AG10803 (cell line): ENCODE results near the gene FSTL4.

Experiments used
- DNase-seq: peaks from one replicate; pipeline ENCODE4 v3.0.0; 2010; ENCODE audit warnings: low read depth
- H3K4me3 ChIP-seq: 2 replicates; pipeline ENCODE4 v1.5.1; 2011; ENCODE audit warnings: mild to moderate bottlenecking, low read length, control low read depth
- TF ChIP-seq, protein P1 (sequence below): conservative IDR thresholded peaks from 2 replicates; pipeline ENCODE4 v1.5.1; 2011; ENCODE audit warnings: mild to moderate bottlenecking, low read length, control low read depth, inconsistent platforms

The FSTL4 gene

DNA sequence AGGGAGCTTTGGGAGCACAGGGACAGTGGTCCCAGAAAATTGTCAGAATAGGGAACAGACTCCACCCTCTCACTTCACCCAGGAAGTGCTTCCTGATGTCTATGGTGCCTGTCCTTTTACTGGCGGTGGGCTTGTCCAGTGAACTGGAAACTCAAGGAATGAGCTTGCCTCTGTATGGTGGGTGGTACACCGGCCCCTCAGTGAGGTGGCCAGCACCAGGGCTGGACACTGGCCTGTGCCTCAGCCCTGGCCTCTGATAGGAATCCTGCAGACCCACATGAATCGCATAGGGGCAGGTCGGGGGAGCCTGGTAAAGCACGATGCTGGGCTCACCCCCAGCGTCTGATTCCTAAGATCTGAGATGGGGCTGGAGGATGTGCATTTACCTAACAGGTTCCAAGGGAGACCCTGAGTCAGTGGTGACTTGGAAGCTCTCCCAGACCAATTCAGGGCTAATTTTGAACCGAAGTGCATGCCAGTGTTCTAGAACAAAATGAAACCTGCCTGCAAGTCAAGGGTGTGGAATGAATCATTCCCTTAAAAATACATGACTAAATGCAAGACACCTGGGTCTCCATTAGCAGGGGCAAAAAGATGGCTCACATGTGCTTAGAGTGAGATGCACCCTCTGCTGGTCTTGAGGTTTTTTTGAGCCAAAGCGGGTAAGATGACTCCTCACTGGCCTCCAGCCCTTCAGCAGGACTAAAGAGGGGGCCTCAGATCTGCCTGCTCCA is 382.2 kb downstream of the FSTL4 start:
- TF ChIP-seq, protein P1, sequence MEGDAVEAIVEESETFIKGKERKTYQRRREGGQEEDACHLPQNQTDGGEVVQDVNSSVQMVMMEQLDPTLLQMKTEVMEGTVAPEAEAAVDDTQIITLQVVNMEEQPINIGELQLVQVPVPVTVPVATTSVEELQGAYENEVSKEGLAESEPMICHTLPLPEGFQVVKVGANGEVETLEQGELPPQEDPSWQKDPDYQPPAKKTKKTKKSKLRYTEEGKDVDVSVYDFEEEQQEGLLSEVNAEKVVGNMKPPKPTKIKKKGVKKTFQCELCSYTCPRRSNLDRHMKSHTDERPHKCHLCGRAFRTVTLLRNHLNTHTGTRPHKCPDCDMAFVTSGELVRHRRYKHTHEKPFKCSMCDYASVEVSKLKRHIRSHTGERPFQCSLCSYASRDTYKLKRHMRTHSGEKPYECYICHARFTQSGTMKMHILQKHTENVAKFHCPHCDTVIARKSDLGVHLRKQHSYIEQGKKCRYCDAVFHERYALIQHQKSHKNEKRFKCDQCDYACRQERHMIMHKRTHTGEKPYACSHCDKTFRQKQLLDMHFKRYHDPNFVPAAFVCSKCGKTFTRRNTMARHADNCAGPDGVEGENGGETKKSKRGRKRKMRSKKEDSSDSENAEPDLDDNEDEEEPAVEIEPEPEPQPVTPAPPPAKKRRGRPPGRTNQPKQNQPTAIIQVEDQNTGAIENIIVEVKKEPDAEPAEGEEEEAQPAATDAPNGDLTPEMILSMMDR, result no peak
- DNase-seq, result no peak

DNA sequence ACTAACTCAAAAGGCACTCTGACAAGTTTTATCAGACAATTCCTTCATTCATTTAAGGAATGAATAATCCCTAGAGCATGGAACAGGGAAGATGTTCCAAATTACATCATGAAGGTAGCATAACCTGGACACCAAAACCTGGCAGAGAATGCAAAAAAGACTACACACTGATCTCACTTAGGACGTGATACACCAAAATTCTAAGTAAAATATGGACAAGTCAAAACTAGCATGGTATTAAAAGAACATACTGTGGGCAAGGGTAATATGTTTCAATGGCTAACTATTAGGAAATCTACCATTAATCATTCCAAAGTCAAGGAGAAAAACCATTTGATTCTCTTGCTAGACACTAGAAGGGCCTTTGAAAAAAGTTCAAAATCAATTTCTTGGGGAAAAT is 384.0 kb downstream of the FSTL4 start:
- no peak overlapping the region for H3K4me3 ChIP-seq
- TF ChIP-seq, protein P1, result no peak
- DNase-seq, result no peak

More for the DNA sequence above, 382.2 kb downstream of the FSTL4 start:
- H3K4me3 ChIP-seq, result no peak overlapping the region

DNA sequence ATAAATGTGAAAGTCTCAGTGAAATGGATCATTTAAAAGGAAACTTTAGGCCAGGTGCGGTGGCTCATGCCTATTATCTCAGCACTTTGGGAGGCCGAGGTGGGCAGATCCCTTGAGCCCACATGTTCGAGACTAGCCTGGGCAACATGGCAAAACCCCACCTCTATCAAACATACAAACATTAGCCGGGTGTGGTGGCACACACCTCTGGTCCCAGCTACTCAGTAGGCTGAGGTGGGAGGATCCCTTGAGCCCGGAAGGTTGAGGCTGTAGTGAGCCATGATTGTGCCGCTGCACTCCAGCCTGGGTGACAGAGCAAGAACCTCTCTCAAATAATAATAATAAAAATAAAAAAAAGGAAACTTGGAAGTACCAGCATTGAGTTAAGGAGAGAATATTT is 384.4 kb downstream of the FSTL4 start:
- no peak for DNase-seq
- H3K4me3 ChIP-seq, result no peak overlapping the region
- TF ChIP-seq, protein P1, result no peak

DNA sequence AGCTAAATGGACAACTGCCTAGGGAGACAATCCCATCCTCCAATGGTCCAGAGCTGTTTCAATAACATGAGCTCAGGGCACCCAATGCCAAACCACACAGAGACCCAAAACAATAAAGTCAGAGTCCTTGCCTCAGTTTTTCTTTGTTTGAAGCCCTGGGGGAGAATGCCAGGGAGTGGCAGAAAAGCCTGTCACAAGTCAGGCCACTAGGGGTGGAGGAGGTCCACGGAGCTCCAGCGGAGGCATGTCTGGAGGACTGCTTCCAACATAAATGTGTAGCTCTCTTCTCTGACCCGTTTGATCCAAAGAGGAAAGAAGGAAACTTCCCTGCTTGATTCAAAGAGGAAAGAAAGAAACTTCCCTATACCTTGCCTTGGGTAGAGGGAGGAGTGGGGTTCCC is 385.3 kb downstream of the FSTL4 start:
- DNase-seq, result no peak
- TF ChIP-seq, protein P1, result no peak
- H3K4me3 ChIP-seq, result no peak overlapping the region

DNA sequence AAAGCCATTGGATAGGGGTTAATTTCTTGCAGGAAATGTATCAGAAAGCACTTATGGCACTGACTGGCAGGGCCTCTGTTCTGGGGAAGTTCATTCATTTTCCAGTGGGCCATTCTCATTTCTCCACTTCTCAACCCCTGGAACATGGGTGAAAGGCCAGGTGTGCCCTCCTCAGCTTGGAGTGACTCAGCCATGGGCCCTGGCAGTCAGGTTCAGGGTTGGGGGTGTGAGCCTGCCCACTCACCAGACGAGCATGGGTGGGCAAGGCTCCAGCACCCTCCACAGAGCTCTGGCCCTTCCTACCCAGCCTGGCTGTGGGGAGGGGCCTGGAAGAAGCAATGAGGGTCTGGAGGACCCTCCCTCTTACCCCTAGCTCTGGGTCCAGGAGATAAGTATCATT is 386.2 kb downstream of the FSTL4 start:
- TF ChIP-seq, protein P1, result no peak
- no peak for DNase-seq
- no peak overlapping the region for H3K4me3 ChIP-seq

DNA sequence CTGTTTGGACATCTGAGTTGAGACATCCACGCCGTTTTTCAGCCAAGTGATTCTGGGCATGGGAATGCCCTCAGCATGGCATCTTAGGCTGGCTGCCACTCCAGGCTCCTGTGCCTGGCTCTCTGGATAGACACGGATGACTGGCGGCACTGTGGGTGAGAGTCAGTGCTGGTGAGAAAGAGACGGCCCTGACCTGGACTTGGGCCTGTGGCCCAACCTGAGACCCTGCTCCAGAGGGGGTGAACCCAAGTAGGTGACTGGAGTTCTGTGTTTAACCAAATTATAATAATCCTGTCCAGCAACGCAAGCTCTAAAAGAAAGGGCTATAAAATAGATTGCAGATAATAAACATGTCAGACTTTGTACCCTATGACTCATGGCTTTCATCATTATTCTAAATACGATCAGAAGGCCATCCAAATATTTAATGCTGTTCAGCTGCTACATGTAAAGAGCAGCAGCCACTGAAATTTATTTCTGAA is 386.6 kb downstream of the FSTL4 start:
- no peak for DNase-seq
- no peak overlapping the region for H3K4me3 ChIP-seq
- TF ChIP-seq, protein P1, result no peak

DNA sequence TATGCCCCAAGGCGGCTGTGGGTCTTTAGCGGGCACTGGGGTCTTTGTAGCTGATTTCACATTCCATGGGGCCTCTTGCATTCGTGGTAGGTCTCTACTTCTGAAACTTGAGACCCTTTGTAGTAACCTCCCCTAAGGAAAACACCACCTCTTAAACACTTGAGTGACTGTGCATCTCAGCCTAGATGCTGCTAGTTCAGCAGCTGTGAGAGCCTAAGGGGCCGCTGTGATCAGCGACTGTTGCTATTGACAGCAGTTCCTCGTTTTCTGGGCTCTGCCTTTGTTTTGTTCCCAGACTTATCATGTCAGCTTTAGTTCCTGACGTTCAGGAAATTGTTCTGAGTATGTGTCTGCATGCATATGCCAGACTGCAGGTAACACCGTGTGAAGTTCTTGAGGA is 389.4 kb downstream of the FSTL4 start:
- H3K4me3 ChIP-seq, result no peak overlapping the region
- DNase-seq, result no peak
- TF ChIP-seq, protein P1, result no peak
